Endothelial cell (in vitro differentiated cells): ENCODE results near the gene DNASE2. TPM values are rescaled to one million over a fixed set of nuclear protein-coding genes. Genes with fewer than 3 reads are reported as not detected.

ENCODE experiments used
- DNase-seq: peaks from one replicate; pipeline ENCODE4 v3.0.0; 2021; ENCODE audit warnings: low spot score
- H3K27ac Mint-ChIP-seq: one replicate; pipeline ENCODE4 v1.8.0; 2021; ENCODE audit warnings: mixed read lengths, inconsistent platforms; ENCODE audit not compliant: unreplicated experiment
- H3K27me3 Mint-ChIP-seq: one replicate; pipeline ENCODE4 v1.8.0; 2021; ENCODE audit warnings: mild to moderate bottlenecking, moderate library complexity, mixed read lengths, inconsistent platforms; ENCODE audit not compliant: unreplicated experiment
- H3K36me3 Mint-ChIP-seq: one replicate; pipeline ENCODE4 v1.8.0; 2021; ENCODE audit warnings: mild to moderate bottlenecking, low read depth, mixed read lengths, inconsistent platforms; ENCODE audit not compliant: unreplicated experiment
- H3K4me1 Mint-ChIP-seq: one replicate; pipeline ENCODE4 v1.8.0; 2021; ENCODE audit warnings: mild to moderate bottlenecking, mixed read lengths, inconsistent platforms; ENCODE audit not compliant: unreplicated experiment
- H3K4me3 Mint-ChIP-seq: one replicate; pipeline ENCODE4 v1.8.0; 2021; ENCODE audit warnings: mild to moderate bottlenecking, mixed read lengths, inconsistent platforms; ENCODE audit not compliant: unreplicated experiment
- H3K9me3 Mint-ChIP-seq: one replicate; pipeline ENCODE4 v1.8.0; 2021; ENCODE audit warnings: mixed read lengths, inconsistent platforms; ENCODE audit not compliant: unreplicated experiment
- total RNA-seq: library from RNA; stranded (reverse); fragmentation: NEBNext Ultra II Directional; extraction: Animal tissue kit (Norgen Biotek cat#: 25700); gene quantifications from one replicate; pipeline ENCODE4 v1.2.1, GENCODE V29; 2021; ENCODE audit not compliant: unreplicated experiment
- TF ChIP-seq, protein P1 (sequence below): fragments of 200-600 bp; sonication (generic); IDR thresholded peaks from one replicate; pipeline ENCODE4 v1.5.0; 2021; ENCODE audit warnings: antibody characterized with exemption; ENCODE audit not compliant: unreplicated experiment

The DNASE2 gene
- total RNA-seq, 1 donor from 2014 or later: 12.2 TPM

DNA sequence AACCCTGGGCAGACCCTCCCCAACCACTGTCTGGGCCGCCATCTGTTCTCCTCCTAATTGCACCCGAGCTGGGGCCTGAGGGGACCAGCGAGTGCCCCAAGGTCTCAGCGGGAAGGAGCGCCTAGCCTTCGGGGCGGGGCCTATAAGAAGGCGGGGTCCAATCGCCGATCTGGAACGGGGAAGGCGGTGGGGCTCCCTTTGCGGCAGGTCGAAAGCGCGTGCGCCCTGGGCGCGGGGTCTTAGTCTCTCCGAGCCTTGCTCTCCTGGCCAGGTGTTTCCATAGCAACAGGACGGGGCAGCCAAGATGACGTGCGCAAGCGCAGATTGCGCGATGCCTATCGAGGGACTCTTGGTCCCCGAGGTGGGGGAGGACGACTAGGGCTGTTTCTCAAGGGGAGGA, 40.2 kb downstream of the DNASE2 start:
- H3K36me3 Mint-ChIP-seq: peaks cover 7% of the 10 kb centered on the region
- DNase-seq: peak; percentile 73
- H3K4me3 Mint-ChIP-seq: peak overlapping the region; percentile 75
- peaks cover 16% of the 10 kb centered on the region for H3K4me1 Mint-ChIP-seq
- H3K27ac Mint-ChIP-seq: peak overlapping the region; percentile 39
- TF ChIP-seq, protein P1, sequence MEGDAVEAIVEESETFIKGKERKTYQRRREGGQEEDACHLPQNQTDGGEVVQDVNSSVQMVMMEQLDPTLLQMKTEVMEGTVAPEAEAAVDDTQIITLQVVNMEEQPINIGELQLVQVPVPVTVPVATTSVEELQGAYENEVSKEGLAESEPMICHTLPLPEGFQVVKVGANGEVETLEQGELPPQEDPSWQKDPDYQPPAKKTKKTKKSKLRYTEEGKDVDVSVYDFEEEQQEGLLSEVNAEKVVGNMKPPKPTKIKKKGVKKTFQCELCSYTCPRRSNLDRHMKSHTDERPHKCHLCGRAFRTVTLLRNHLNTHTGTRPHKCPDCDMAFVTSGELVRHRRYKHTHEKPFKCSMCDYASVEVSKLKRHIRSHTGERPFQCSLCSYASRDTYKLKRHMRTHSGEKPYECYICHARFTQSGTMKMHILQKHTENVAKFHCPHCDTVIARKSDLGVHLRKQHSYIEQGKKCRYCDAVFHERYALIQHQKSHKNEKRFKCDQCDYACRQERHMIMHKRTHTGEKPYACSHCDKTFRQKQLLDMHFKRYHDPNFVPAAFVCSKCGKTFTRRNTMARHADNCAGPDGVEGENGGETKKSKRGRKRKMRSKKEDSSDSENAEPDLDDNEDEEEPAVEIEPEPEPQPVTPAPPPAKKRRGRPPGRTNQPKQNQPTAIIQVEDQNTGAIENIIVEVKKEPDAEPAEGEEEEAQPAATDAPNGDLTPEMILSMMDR: no peak
- no peaks in the 10 kb centered on the region for H3K9me3 Mint-ChIP-seq
- H3K27me3 Mint-ChIP-seq: peaks cover 33% of the 10 kb centered on the region

DNA sequence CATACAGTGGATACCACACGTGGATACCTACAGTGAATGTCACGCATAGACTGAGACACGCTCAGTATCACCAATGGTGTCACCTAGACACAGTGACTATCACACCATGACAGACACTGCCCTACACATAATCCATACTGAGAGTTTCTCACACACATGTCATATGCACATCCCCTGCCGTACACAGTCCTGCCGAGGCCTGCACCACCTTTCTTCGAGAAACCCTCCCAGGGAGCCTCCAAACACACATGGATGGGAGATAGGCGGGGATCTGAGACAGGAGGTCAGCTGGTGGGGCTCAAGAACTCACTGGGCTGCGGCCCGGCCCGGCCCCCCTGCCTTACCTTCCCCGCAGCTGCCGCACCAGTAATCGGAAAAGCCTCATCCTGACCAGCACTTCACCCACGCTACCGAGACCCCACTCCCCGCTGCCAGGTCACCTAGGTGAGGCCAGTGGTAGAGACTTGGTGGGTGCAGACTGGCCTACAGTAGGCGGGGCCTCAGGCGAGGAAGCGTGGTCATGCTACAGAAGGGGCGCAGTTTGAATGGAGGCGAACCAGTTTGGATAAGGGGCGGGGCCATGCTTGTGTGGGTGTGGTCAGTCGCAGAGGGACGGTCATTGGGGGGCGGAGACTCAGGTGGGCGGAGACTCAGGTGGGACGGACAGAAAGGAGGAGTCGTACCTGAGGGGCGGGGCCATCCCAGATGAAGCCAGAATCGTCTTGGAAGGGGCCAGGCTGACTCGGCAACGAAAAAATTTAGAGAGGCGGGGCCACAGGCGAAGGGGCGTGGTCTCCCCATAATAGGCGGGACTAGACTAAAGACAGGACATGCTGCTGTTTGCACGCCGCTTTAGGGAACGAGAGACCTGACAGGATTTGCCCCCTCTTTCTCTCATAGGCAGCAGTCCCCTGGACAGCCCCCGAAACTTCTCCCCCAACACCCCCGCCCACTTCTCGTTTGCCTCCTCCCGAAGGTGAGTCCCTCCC, 40.9 kb downstream of the DNASE2 start:
- Mint-ChIP-seq H3K27ac (peak overlapping the region; percentile 64), H3K27me3 (peaks cover 34% of the 10 kb centered on the region), H3K9me3 (no peaks in the 10 kb centered on the region)

GRCh38 chr19:12838886-12839756, 42.1 kb downstream of the DNASE2 start:
- no peaks in the 10 kb centered on the region for H3K9me3 Mint-ChIP-seq
- peak overlapping the region; percentile 85 for H3K4me3 Mint-ChIP-seq
- H3K4me1 Mint-ChIP-seq: peaks cover 16% of the 10 kb centered on the region
- no peak for DNase-seq
- TF ChIP-seq, protein P1: no peak
- H3K27me3 Mint-ChIP-seq: peaks cover 38% of the 10 kb centered on the region
- H3K36me3 Mint-ChIP-seq: peaks cover 7% of the 10 kb centered on the region
- no peak overlapping the region for H3K27ac Mint-ChIP-seq

More for the DNA sequence above, 40.9 kb downstream of the DNASE2 start:
- TF ChIP-seq, protein P1: no peak
- Mint-ChIP-seq H3K4me3 (peak overlapping the region; percentile 75), H3K36me3 (peaks cover 7% of the 10 kb centered on the region), H3K4me1 (peaks cover 16% of the 10 kb centered on the region)
- peak; percentile 83 for DNase-seq

DNA sequence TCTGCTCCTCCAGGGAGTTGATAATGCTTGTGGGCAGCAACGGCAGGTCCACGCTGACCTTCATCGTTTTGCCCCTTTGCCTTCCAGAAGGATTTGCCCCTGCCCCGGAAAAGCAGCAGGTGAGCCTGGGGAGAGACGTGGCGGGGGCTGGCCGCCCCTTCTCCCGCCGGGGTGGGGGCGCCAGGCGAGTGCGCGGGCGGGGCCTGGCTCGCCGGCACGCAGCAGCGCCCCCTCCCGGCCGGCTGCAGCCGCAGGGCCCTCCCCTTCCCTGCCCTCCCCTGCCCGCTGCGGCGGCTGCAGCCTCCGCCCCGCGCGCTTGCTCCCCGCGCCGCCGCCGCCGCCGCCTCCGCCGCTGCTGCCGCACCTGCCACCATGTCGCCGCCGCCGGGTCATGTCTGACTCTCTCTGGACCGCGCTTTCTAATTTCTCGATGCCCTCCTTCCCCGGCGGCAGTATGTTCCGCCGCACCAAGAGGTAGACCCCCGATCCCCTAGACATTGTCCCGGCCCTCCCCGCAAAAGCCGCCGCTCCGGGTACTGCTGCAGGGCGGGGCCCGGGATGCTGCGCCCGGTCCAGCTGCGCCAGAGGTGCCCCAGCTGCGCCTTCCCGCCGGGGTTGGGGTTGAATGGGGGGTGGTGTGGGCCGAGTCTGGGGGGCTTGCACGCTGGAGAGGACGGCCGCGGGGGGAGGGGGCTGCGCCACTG, 42.9 kb downstream of the DNASE2 start, which contains the start of gene MAST1:
TSS of gene MAST1 (plus strand) at position 334 of the 704 bp plus-strand sequence. CDS start at position 392, 58 bp downstream.
- TF ChIP-seq, protein P1: peak; percentile 65
- peaks cover 38% of the 10 kb centered on the region for H3K27me3 Mint-ChIP-seq
- peaks cover 7% of the 10 kb centered on the region for H3K36me3 Mint-ChIP-seq
- H3K4me1 Mint-ChIP-seq: peaks cover 16% of the 10 kb centered on the region
- H3K27ac Mint-ChIP-seq: no peak within 1 kb of the TSS
- DNase-seq: peak; percentile 68
- H3K9me3 Mint-ChIP-seq: no peaks in the 10 kb centered on the region
- peak within 1 kb of the TSS; percentile 85 for H3K4me3 Mint-ChIP-seq
